Lung (tissue), 12 donors: ENCODE measurements around the gene TUBGCP2. TPM values are rescaled to one million over a fixed set of nuclear protein-coding genes. Genes with fewer than 3 reads are reported as not detected.
A peak's percentile ranks its signal among the peaks of the same experiment; 100 is the strongest.

Experiments used
- ATAC-seq: fragments of 200-7000 bp; cut with Tn5 transposase; one replicate; pipeline ENCODE4 v1.9.1; 2020; ENCODE audit warnings: moderate number of reproducible peaks; ENCODE audit not compliant: insufficient read depth, low FRiP score
- DNase-seq, 3 donors: peaks; one replicate each; pipeline ENCODE4 v3.0.0-alpha.2; 2013 to 2017
- H3K27ac ChIP-seq, 2 donors: one replicate each; pipeline ENCODE4 v1.5.1; 2013; ENCODE audit warnings: mild to moderate bottlenecking in 2 of 2, moderate library complexity in 2 of 2, control low read depth in 1 of 2, inconsistent platforms in 1 of 2, low read depth in 1 of 2, low read length in 1 of 2
- H3K27me3 ChIP-seq, 3 donors: one replicate each; pipeline ENCODE4 v1.5.1; 2013; ENCODE audit warnings: low read length in 2 of 3; ENCODE audit not compliant: control insufficient read depth in 3 of 3, insufficient read depth in 3 of 3
- H3K36me3 ChIP-seq, 4 donors: one replicate each; pipeline ENCODE4 v1.5.1; 2013; ENCODE audit warnings: low read length in 4 of 4, mild to moderate bottlenecking in 1 of 4, moderate library complexity in 1 of 4; ENCODE audit not compliant: control insufficient read depth in 4 of 4, insufficient read depth in 4 of 4
- H3K4me1 ChIP-seq, 5 donors: one replicate each; pipeline ENCODE4 v1.5.1; 2013; ENCODE audit warnings: low read length in 5 of 5, mild to moderate bottlenecking in 2 of 5, moderate library complexity in 1 of 5; ENCODE audit not compliant: control insufficient read depth in 5 of 5, insufficient read depth in 5 of 5
- H3K4me3 ChIP-seq: one replicate; pipeline ENCODE4 v1.5.1; 2013; ENCODE audit warnings: mild to moderate bottlenecking, control low read depth, moderate library complexity
- H3K9ac ChIP-seq, 2 donors: one replicate each; pipeline ENCODE4 v1.5.1; 2013; ENCODE audit warnings: low read length in 2 of 2, control low read depth in 1 of 2; ENCODE audit not compliant: insufficient read depth in 1 of 2
- H3K9me3 ChIP-seq, 4 donors: one replicate each; pipeline ENCODE4 v1.5.1; 2013; ENCODE audit warnings: low read length in 3 of 4, mild to moderate bottlenecking in 1 of 4, moderate library complexity in 1 of 4; ENCODE audit not compliant: control insufficient read depth in 4 of 4, insufficient read depth in 3 of 4
- CTCF ChIP-seq: IDR thresholded peaks from 2 replicates; pipeline ENCODE4 v1.5.1; 2012; ENCODE audit warnings: mild to moderate bottlenecking; ENCODE audit errors: control extremely low read depth, extremely low read depth
- WGBS, 2 donors: extraction: QIAGEN DNeasy Blood & Tissue Kit; methylation state at CpG; one replicate each; pipeline ENCODE4 v1.1.7; 2013; 5-methylcytosine and 5-hydroxymethylcytosine counted together
- polyA plus RNA-seq, 2 donors: library from polyadenylated mRNA; stranded (reverse); fragments of 200-250 nt; gene quantifications; one replicate each; pipeline ENCODE4 v1.2.1, GENCODE V29; 2013
- total RNA-seq, 2 donors: library from RNA; depleted of rRNA in 1 of 2; stranded (reverse); fragments of >200 nt in 1 of 2; gene quantifications; one replicate each; pipeline ENCODE4 v1.2.1, GENCODE V29; 2014 to 2021
- donor health status: control.
- donor health status: control.
- donor health status: Bipolar disorder and iron deficiency.
- donor health status: healthy.
- donor health status: DM: yes; HTN: yes; CAD: no.

The TUBGCP2 gene
- total and polyA plus RNA-seq, 4 donors: 39.2 to 66.2 (median 53.8) TPM

GRCh38 chr10:133231244-133231945 is 77.3 kb downstream of the TUBGCP2 start:
- no peak overlapping the region for H3K4me3 ChIP-seq

GRCh38 chr10:133230387-133231195 is 78.1 kb downstream of the TUBGCP2 start:
- H3K4me3 ChIP-seq: no peak overlapping the region
- H3K9me3 ChIP-seq: peaks cover 0 to 7% (median 0%) of the 10 kb centered on the region in 4 donors
- TF ChIP-seq CTCF: no peak
- ATAC-seq (no peak), DNase-seq (peak; percentile 22 to 47 (median 46))
- H3K4me1 ChIP-seq: peaks cover 0 to 7% (median 0%) of the 10 kb centered on the region in 5 donors
- H3K36me3 ChIP-seq: no peaks in the 10 kb centered on the region
- no peak overlapping the region for H3K27ac ChIP-seq
- 3% methylated on average over 60 to 122 of the region's 122 CpGs for WGBS, 2 donors
- peaks cover 35 to 56% (median 36%) of the 10 kb centered on the region in 3 donors for H3K27me3 ChIP-seq
- H3K9ac ChIP-seq: no peak overlapping the region

More at GRCh38 chr10:133231244-133231945, 77.3 kb downstream of the TUBGCP2 start:
- DNase-seq (no peak), ATAC-seq (no peak)
- Histone ChIP-seq H3K27me3 (peaks cover 36 to 58% (median 39%) of the 10 kb centered on the region in 3 donors), H3K4me1 (peaks cover 0 to 9% (median 0%) of the 10 kb centered on the region in 5 donors), H3K36me3 (no peaks in the 10 kb centered on the region), H3K27ac (no peak overlapping the region), H3K9me3 (peaks cover 0 to 5% (median 0%) of the 10 kb centered on the region in 4 donors), H3K9ac (no peak overlapping the region)
- no peak for TF ChIP-seq CTCF
- 22 to 23% methylated on average over 41 to 44 of the region's 44 CpGs for WGBS, 2 donors

GRCh38 chr10:133230044-133230361 is 78.7 kb downstream of the TUBGCP2 start, which contains the start of gene UTF1:
Gene UTF1 (plus strand): TSS chr10:133230217. CDS start chr10:133230289, 72 bp downstream.
- WGBS, 2 donors: 1 to 3% methylated on average over 21 to 49 of the region's 49 CpGs
- H3K4me1 ChIP-seq: peaks cover 0 to 5% (median 0%) of the 10 kb centered on the region in 5 donors
- H3K27me3 ChIP-seq: peaks cover 35 to 54% (median 41%) of the 10 kb centered on the region in 3 donors
- no peaks in the 10 kb centered on the region for H3K36me3 ChIP-seq
- TF ChIP-seq CTCF: no peak
- H3K9me3 ChIP-seq: peaks cover 0 to 7% (median 0%) of the 10 kb centered on the region in 4 donors
- no peak within 1 kb of the TSS for H3K9ac ChIP-seq
- ATAC-seq (no peak), DNase-seq (no peak)
- no peak within 1 kb of the TSS for H3K27ac ChIP-seq
- H3K4me3 ChIP-seq: no peak within 1 kb of the TSS
